DND-41 (cell line): ENCODE measurements around the gene XPNPEP3.
"Not testable (repeated sequence)": the region's sequence is repeated elsewhere in the genome, so short reads cannot be mapped to it uniquely, and the experiment has no call there.

Experiments used
- ATAC-seq: fragments of 200-7000 bp; cut with Tn5 transposase; 3 replicates; pipeline ENCODE4 v1.9.1; 2021; ENCODE audit warnings: low read depth; ENCODE audit not compliant: insufficient read depth
- DNase-seq: peaks from one replicate; pipeline ENCODE4 v3.0.0-alpha.2; 2020
- H2AFZ ChIP-seq: 2 replicates; pipeline ENCODE4 v1.6.0; 2012; ENCODE audit warnings: low read depth, low read length
- H3K27ac ChIP-seq: 2 replicates; pipeline ENCODE4 v1.5.1; 2012; ENCODE audit warnings: low read length, inconsistent platforms
- H3K27me3 ChIP-seq: fragments of 200-600 bp; sonication (generic); 2 replicates; pipeline ENCODE4 v1.6.0; 2012; ENCODE audit warnings: low read length, mild to moderate bottlenecking, inconsistent platforms; ENCODE audit not compliant: insufficient read depth, poor library complexity
- H3K36me3 ChIP-seq: 2 replicates; pipeline ENCODE4 v1.5.1; 2012; ENCODE audit warnings: low read length, inconsistent platforms; ENCODE audit not compliant: insufficient read depth
- H3K4me1 ChIP-seq: 2 replicates; pipeline ENCODE4 v1.5.1; 2012; ENCODE audit warnings: mild to moderate bottlenecking, low read length; ENCODE audit not compliant: insufficient read depth
- H3K4me2 ChIP-seq: 2 replicates; pipeline ENCODE4 v1.6.0; 2012; ENCODE audit warnings: mild to moderate bottlenecking, moderate library complexity, low read length, inconsistent platforms; ENCODE audit not compliant: insufficient read depth
- H3K4me3 ChIP-seq, 2 experiments: fragments of 200-600 bp in 1 of 2; shearing (Covaris generic) in 1 of 2; 2 replicates each; pipeline ENCODE4 v1.5.1; 2012 to 2016; ENCODE audit warnings: inconsistent platforms in 2 of 2, low read length in 2 of 2, mild to moderate bottlenecking in 2 of 2, low read depth in 1 of 2, moderate library complexity in 1 of 2
- H3K79me2 ChIP-seq: 2 replicates; pipeline ENCODE4 v1.6.0; 2012; ENCODE audit warnings: low read length, inconsistent platforms; ENCODE audit not compliant: insufficient read depth
- H3K9ac ChIP-seq: 2 replicates; pipeline ENCODE4 v1.6.0; 2012; ENCODE audit warnings: low read depth, mild to moderate bottlenecking, inconsistent platforms, low read length, moderate library complexity
- H3K9me3 ChIP-seq: 2 replicates; pipeline ENCODE4 v1.5.1; 2012; ENCODE audit warnings: low read length, moderate library complexity, mild to moderate bottlenecking, inconsistent platforms; ENCODE audit not compliant: insufficient read depth, severe bottlenecking
- H4K20me1 ChIP-seq: 2 replicates; pipeline ENCODE4 v1.6.0; 2012; ENCODE audit warnings: low read length; ENCODE audit not compliant: insufficient read depth
- EZH2 ChIP-seq: IDR thresholded peaks from 3 replicates; pipeline ENCODE4 v1.6.1; 2012; ENCODE audit warnings: borderline replicate concordance, low read depth, mild to moderate bottlenecking, moderate library complexity, low read length, inconsistent platforms; ENCODE audit not compliant: severe bottlenecking
- TF ChIP-seq, protein P1 (sequence below): IDR thresholded peaks from 2 replicates; pipeline ENCODE4 v1.5.1; 2012; ENCODE audit warnings: borderline replicate concordance, low read length, moderate library complexity, mild to moderate bottlenecking; ENCODE audit not compliant: poor library complexity, severe bottlenecking; ENCODE audit errors: extremely low read depth

XPNPEP3 gene

GRCh38 chr22:40857309-40857855 lies 434 bp downstream of the XPNPEP3 start:
- peak overlapping the region; percentile 84 for H3K9ac ChIP-seq
- peak overlapping the region; percentile 72 to 91 for H3K4me3 ChIP-seq
- peak overlapping the region; percentile 95 for H3K27ac ChIP-seq
- DNase-seq (no peak), ATAC-seq (no peak)
- H3K4me2 ChIP-seq = peak overlapping the region; percentile 88
- TF ChIP-seq, protein P1, sequence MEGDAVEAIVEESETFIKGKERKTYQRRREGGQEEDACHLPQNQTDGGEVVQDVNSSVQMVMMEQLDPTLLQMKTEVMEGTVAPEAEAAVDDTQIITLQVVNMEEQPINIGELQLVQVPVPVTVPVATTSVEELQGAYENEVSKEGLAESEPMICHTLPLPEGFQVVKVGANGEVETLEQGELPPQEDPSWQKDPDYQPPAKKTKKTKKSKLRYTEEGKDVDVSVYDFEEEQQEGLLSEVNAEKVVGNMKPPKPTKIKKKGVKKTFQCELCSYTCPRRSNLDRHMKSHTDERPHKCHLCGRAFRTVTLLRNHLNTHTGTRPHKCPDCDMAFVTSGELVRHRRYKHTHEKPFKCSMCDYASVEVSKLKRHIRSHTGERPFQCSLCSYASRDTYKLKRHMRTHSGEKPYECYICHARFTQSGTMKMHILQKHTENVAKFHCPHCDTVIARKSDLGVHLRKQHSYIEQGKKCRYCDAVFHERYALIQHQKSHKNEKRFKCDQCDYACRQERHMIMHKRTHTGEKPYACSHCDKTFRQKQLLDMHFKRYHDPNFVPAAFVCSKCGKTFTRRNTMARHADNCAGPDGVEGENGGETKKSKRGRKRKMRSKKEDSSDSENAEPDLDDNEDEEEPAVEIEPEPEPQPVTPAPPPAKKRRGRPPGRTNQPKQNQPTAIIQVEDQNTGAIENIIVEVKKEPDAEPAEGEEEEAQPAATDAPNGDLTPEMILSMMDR = no peak
- no peak for TF ChIP-seq EZH2
- H4K20me1 ChIP-seq = peaks cover 23% of the 10 kb centered on the region
- H2AFZ ChIP-seq = peak overlapping the region; percentile 91
- H3K36me3 ChIP-seq = peaks cover 37% of the 10 kb centered on the region
- no peaks in the 10 kb centered on the region for H3K27me3 ChIP-seq
- H3K9me3 ChIP-seq = no peaks in the 10 kb centered on the region
- peaks cover 49% of the 10 kb centered on the region for H3K4me1 ChIP-seq
- peaks cover 92% of the 10 kb centered on the region for H3K79me2 ChIP-seq

DNA sequence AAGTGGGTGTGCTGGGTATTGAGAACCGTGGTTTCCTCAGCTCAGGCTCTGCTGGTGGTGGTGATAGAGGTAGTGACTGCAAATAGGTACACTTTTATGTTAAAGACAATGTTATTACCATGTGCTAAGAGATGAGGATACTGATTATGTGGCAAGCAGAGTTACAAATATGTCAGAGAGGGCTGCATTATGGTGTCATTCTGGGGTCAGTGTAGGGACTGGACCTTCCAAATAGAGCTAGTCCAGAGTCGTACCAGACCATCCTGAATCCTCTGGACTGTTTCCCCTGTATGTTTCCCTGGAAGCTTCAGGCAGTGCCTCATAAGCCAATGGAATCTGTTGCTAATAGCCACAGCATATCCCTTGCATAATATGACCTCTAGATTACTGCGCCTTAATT lies 5.1 kb downstream of the XPNPEP3 start, which contains the start of gene DNAJB7:
TSS of gene DNAJB7 (minus strand) at position 101 of the 400 bp plus-strand sequence. CDS start 119 bp downstream, outside the sequence.
- no peaks in the 10 kb centered on the region for H3K27me3 ChIP-seq
- peaks cover 19% of the 10 kb centered on the region for H3K36me3 ChIP-seq
- H2AFZ ChIP-seq = no peak within 1 kb of the TSS
- no peaks in the 10 kb centered on the region for H4K20me1 ChIP-seq
- no peak for TF ChIP-seq EZH2
- TF ChIP-seq, protein P1 = no peak
- peaks cover 56% of the 10 kb centered on the region for H3K79me2 ChIP-seq
- no peak within 1 kb of the TSS for H3K4me3 ChIP-seq
- ATAC-seq (no peak), DNase-seq (no peak)
- no peak within 1 kb of the TSS for H3K9ac ChIP-seq
- H3K27ac ChIP-seq = no peak within 1 kb of the TSS
- peaks cover 17% of the 10 kb centered on the region for H3K4me1 ChIP-seq
- no peak within 1 kb of the TSS for H3K4me2 ChIP-seq
- no peaks in the 10 kb centered on the region for H3K9me3 ChIP-seq

- no peaks in the 10 kb centered on the region for H3K9me3 ChIP-seq
- peaks cover 19% of the 10 kb centered on the region for H3K36me3 ChIP-seq
- no peak overlapping the region for H3K27ac ChIP-seq
- H3K27me3 ChIP-seq = no peaks in the 10 kb centered on the region
- DNase-seq = no peak
- no peaks in the 10 kb centered on the region for H4K20me1 ChIP-seq
- no peak for ATAC-seq
- H3K9ac ChIP-seq = no peak overlapping the region
- no peak overlapping the region for H3K4me2 ChIP-seq
- no peak overlapping the region for H2AFZ ChIP-seq
- peaks cover 17% of the 10 kb centered on the region for H3K4me1 ChIP-seq
- no peak overlapping the region for H3K4me3 ChIP-seq
- peaks cover 50% of the 10 kb centered on the region for H3K79me2 ChIP-seq
- TF ChIP-seq, protein P1 = no peak
- TF ChIP-seq EZH2 = no peak
Observed at GRCh38 chr22:40862537-40862936, 5.6 kb downstream of the XPNPEP3 start.

DNA sequence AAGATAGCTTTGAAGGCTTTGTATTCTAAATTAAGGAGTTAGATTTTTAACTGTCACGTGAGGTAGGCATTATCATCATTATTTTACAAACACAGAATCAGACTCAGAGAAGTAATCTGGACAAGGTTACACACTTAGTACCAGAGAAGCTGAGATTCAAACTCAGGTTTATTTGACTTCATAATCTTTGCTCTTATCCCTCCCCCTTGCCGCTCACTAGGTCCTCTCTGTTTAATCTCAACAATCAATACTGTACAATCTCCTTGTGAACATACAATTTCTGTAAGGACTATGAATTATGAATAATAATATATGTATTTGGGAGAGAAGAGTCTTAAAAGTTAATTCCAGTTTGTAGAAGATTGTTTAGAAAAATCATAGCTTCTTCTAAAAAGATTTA lies 10.2 kb downstream of the XPNPEP3 start:
- ATAC-seq = no peak
- Histone ChIP-seq H3K27me3 (no peaks in the 10 kb centered on the region), H3K79me2 (peaks cover 8% of the 10 kb centered on the region; the same call in 1 of the 2 replicates), H3K4me3 (no peak overlapping the region), H3K36me3 (peaks cover 4% of the 10 kb centered on the region), H3K9me3 (no peaks in the 10 kb centered on the region), H4K20me1 (no peaks in the 10 kb centered on the region), H3K27ac (no peak overlapping the region), H2AFZ (no peak overlapping the region), H3K4me1 (no peaks in the 10 kb centered on the region), H3K4me2 (no peak overlapping the region), H3K9ac (no peak overlapping the region)
- DNase-seq = no peak
- no peak for TF ChIP-seq EZH2
- TF ChIP-seq, protein P1 = no peak

DNA sequence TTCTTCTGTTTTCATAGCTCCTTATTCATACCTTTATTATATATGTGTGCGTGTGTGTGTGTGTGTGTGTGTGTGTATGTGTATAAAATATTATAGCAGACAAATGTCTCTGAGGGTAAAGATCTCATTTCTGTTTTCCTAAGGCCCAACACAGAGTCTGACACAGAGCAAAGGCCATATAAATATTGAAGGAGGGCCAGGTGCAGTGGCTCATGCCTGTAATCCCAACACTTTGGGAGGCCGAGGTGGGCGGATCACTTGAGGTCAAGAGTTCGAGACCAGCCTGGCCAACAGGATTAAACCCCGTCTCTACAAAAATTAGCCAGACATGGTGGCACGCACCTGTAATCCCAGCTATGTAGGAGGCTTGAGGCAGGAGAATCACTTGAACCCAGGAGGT lies 11.4 kb downstream of the XPNPEP3 start:
- ATAC-seq, H3K4me3 ChIP-seq, H3K9me3 ChIP-seq, H3K27me3 ChIP-seq, H3K36me3 ChIP-seq, H3K4me1 ChIP-seq, H3K79me2 ChIP-seq, H3K4me2 ChIP-seq, H3K9ac ChIP-seq, H4K20me1 ChIP-seq, DNase-seq, H3K27ac ChIP-seq, H2AFZ ChIP-seq: not testable (repeated sequence)
